Mucosa of rectum (tissue), 2 donors: ENCODE data around the gene POMT1.
"Not testable (repeated sequence)": the region's sequence is repeated elsewhere in the genome, so short reads cannot be mapped to it uniquely, and the experiment has no call there.

ENCODE experiments used
- H3K27ac ChIP-seq, 2 donors: one replicate each; pipeline ENCODE4 v1.7.0; 2013; ENCODE audit warnings: inconsistent platforms in 2 of 2, low read depth in 2 of 2, low read length in 2 of 2
- H3K27me3 ChIP-seq, 2 donors: one replicate each; pipeline ENCODE4 v1.7.0; 2013; ENCODE audit warnings: low read length in 2 of 2; ENCODE audit not compliant: control insufficient read depth in 2 of 2, insufficient read depth in 2 of 2
- H3K36me3 ChIP-seq, 2 donors: one replicate each; pipeline ENCODE4 v1.7.0; 2013; ENCODE audit warnings: low read length in 2 of 2; ENCODE audit not compliant: control insufficient read depth in 2 of 2, insufficient read depth in 2 of 2
- H3K4me1 ChIP-seq, 2 donors: one replicate each; pipeline ENCODE4 v1.7.0; 2013; ENCODE audit warnings: low read length in 2 of 2, mild to moderate bottlenecking in 1 of 2; ENCODE audit not compliant: control insufficient read depth in 2 of 2, insufficient read depth in 2 of 2
- H3K4me3 ChIP-seq, 2 donors: one replicate each; pipeline ENCODE4 v1.7.0; 2013; ENCODE audit warnings: low read length in 2 of 2
- H3K9ac ChIP-seq, 2 donors: one replicate each; pipeline ENCODE4 v1.7.0; 2013; ENCODE audit warnings: low read length in 2 of 2, low read depth in 1 of 2, mild to moderate bottlenecking in 1 of 2
- H3K9me3 ChIP-seq, 2 donors: one replicate each; pipeline ENCODE4 v1.7.0; 2013; ENCODE audit warnings: low read length in 2 of 2; ENCODE audit not compliant: control insufficient read depth in 2 of 2
- donor health status: healthy.
- donor health status: Normal muscosa, but diverticular disease.

POMT1 gene

GRCh38 chr9:131515559-131516031 is 12.9 kb downstream of the POMT1 start:
- not testable (repeated sequence) for H3K9me3 ChIP-seq, H3K27me3 ChIP-seq, H3K9ac ChIP-seq, H3K27ac ChIP-seq, H3K4me1 ChIP-seq, H3K4me3 ChIP-seq
- H3K36me3 ChIP-seq = peaks cover 62 to 64% of the 10 kb centered on the region in 2 donors

- Histone ChIP-seq H3K27me3 (no peaks in the 10 kb centered on the region), H3K4me1 (no peaks in the 10 kb centered on the region), H3K9me3 (no peaks in the 10 kb centered on the region), H3K4me3 (no peak overlapping the region), H3K9ac (no peak overlapping the region), H3K27ac (no peak overlapping the region), H3K36me3 (peaks cover 61 to 62% of the 10 kb centered on the region in 2 donors)
Observed at GRCh38 chr9:131516100-131516499, 13.4 kb downstream of the POMT1 start.

GRCh38 chr9:131516930-131517329 is 14.2 kb downstream of the POMT1 start:
- Histone ChIP-seq H3K9me3 (no peaks in the 10 kb centered on the region), H3K27ac (no peak overlapping the region), H3K36me3 (peaks cover 62 to 63% of the 10 kb centered on the region in 2 donors), H3K4me1 (no peaks in the 10 kb centered on the region), H3K4me3 (no peak overlapping the region), H3K9ac (no peak overlapping the region), H3K27me3 (no peaks in the 10 kb centered on the region)

GRCh38 chr9:131517761-131518190 is 15.1 kb downstream of the POMT1 start:
- Histone ChIP-seq H3K4me1 (no peaks in the 10 kb centered on the region), H3K9me3 (no peaks in the 10 kb centered on the region), H3K4me3 (no peak overlapping the region), H3K9ac (no peak overlapping the region), H3K36me3 (peaks cover 63 to 65% of the 10 kb centered on the region in 2 donors), H3K27me3 (no peaks in the 10 kb centered on the region), H3K27ac (no peak overlapping the region)

GRCh38 chr9:131518553-131518952 is 15.8 kb downstream of the POMT1 start:
- Histone ChIP-seq H3K9me3 (no peaks in the 10 kb centered on the region), H3K27ac (no peak overlapping the region), H3K36me3 (peaks cover 66% of the 10 kb centered on the region in 2 donors), H3K27me3 (no peaks in the 10 kb centered on the region), H3K9ac (no peak overlapping the region), H3K4me1 (no peaks in the 10 kb centered on the region), H3K4me3 (no peak overlapping the region)

GRCh38 chr9:131520503-131520902 is 17.8 kb downstream of the POMT1 start:
- H3K9ac ChIP-seq = no peak overlapping the region
- peaks cover 73 to 76% of the 10 kb centered on the region in 2 donors for H3K36me3 ChIP-seq

GRCh38 chr9:131521203-131521602 is 18.5 kb downstream of the POMT1 start:
- H3K36me3 ChIP-seq = peaks cover 72 to 76% of the 10 kb centered on the region in 2 donors
- no peak overlapping the region for H3K27ac ChIP-seq
- H3K4me1 ChIP-seq = no peaks in the 10 kb centered on the region
- H3K9ac ChIP-seq = no peak overlapping the region
- H3K9me3 ChIP-seq = no peaks in the 10 kb centered on the region
- H3K4me3 ChIP-seq = no peak overlapping the region
- H3K27me3 ChIP-seq = no peaks in the 10 kb centered on the region

More at GRCh38 chr9:131520503-131520902, 17.8 kb downstream of the POMT1 start:
- H3K9me3 ChIP-seq = no peaks in the 10 kb centered on the region
- H3K4me3 ChIP-seq = no peak overlapping the region
- H3K27me3 ChIP-seq = no peaks in the 10 kb centered on the region
- no peaks in the 10 kb centered on the region for H3K4me1 ChIP-seq
- no peak overlapping the region for H3K27ac ChIP-seq

- H3K27ac ChIP-seq = no peak overlapping the region
- H3K27me3 ChIP-seq = no peaks in the 10 kb centered on the region
- H3K4me1 ChIP-seq = no peaks in the 10 kb centered on the region
- H3K4me3 ChIP-seq = no peak overlapping the region
- H3K9me3 ChIP-seq = no peaks in the 10 kb centered on the region
- H3K36me3 ChIP-seq = peaks cover 74 to 77% of the 10 kb centered on the region in 2 donors
- no peak overlapping the region for H3K9ac ChIP-seq
Observed at GRCh38 chr9:131521822-131522221, 19.1 kb downstream of the POMT1 start.

GRCh38 chr9:131522257-131523085 is 19.8 kb downstream of the POMT1 start:
- no peak overlapping the region for H3K4me3 ChIP-seq
- no peaks in the 10 kb centered on the region for H3K27me3 ChIP-seq
- peaks cover 71 to 75% of the 10 kb centered on the region in 2 donors for H3K36me3 ChIP-seq
- H3K9me3 ChIP-seq = no peaks in the 10 kb centered on the region
- no peak overlapping the region for H3K27ac ChIP-seq
- no peaks in the 10 kb centered on the region for H3K4me1 ChIP-seq
- H3K9ac ChIP-seq = no peak overlapping the region

- no peak overlapping the region for H3K9ac ChIP-seq
- no peaks in the 10 kb centered on the region for H3K27me3 ChIP-seq
- peaks cover 71 to 77% of the 10 kb centered on the region in 2 donors for H3K36me3 ChIP-seq
- no peak overlapping the region for H3K27ac ChIP-seq
- H3K4me1 ChIP-seq = no peaks in the 10 kb centered on the region
- H3K9me3 ChIP-seq = no peaks in the 10 kb centered on the region
- no peak overlapping the region for H3K4me3 ChIP-seq
Observed at GRCh38 chr9:131523086-131523388, 20.3 kb downstream of the POMT1 start.
